HG03469 (cell line): ENCODE data around the gene TRAPPC10.

Experiments used
- ATAC-seq: cut with Tn5 transposase; IDR thresholded peaks from one replicate; pipeline ENCODE4 v1.9.1; 2021; ENCODE audit warnings: mild to moderate bottlenecking, moderate library complexity, moderate number of reproducible peaks; ENCODE audit not compliant: unreplicated experiment

TRAPPC10 gene

GRCh38 chr21:44024887-44025353 is 12.8 kb downstream of the TRAPPC10 start:
- no peak for ATAC-seq

- ATAC-seq: no peak
Observed at GRCh38 chr21:44027607-44028286, 15.6 kb downstream of the TRAPPC10 start.

GRCh38 chr21:44028287-44028659 is 16.2 kb downstream of the TRAPPC10 start:
- ATAC-seq: no peak

GRCh38 chr21:44029460-44030087 is 17.5 kb downstream of the TRAPPC10 start:
- no peak for ATAC-seq

GRCh38 chr21:44035244-44035643 is 23.1 kb downstream of the TRAPPC10 start:
- no peak for ATAC-seq

- ATAC-seq: no peak
Observed at GRCh38 chr21:44038063-44038462, 26.0 kb downstream of the TRAPPC10 start.

GRCh38 chr21:44039828-44040227 is 27.7 kb downstream of the TRAPPC10 start:
- no peak for ATAC-seq

GRCh38 chr21:44043613-44044012 is 31.5 kb downstream of the TRAPPC10 start:
- ATAC-seq: no peak

- no peak for ATAC-seq
Observed at GRCh38 chr21:44046734-44047133, 34.6 kb downstream of the TRAPPC10 start.

- no peak for ATAC-seq
Observed at GRCh38 chr21:44047996-44048560, 36.0 kb downstream of the TRAPPC10 start.

- ATAC-seq: no peak
Observed at GRCh38 chr21:44049182-44049581, 37.1 kb downstream of the TRAPPC10 start.

GRCh38 chr21:44049606-44050005 is 37.5 kb downstream of the TRAPPC10 start:
- no peak for ATAC-seq

GRCh38 chr21:44050276-44050675 is 38.2 kb downstream of the TRAPPC10 start:
- no peak for ATAC-seq

- no peak for ATAC-seq
Observed at GRCh38 chr21:44051462-44051941, 39.4 kb downstream of the TRAPPC10 start.

GRCh38 chr21:44052071-44052829 is 40.1 kb downstream of the TRAPPC10 start:
- no peak for ATAC-seq

- no peak for ATAC-seq
Observed at GRCh38 chr21:44052830-44053226, 40.7 kb downstream of the TRAPPC10 start.

GRCh38 chr21:44053567-44053966 is 41.5 kb downstream of the TRAPPC10 start:
- ATAC-seq: no peak

GRCh38 chr21:44054710-44055109 is 42.6 kb downstream of the TRAPPC10 start:
- no peak for ATAC-seq

GRCh38 chr21:44057055-44057454 is 44.9 kb downstream of the TRAPPC10 start:
- ATAC-seq: no peak

GRCh38 chr21:44057960-44058651 is 46.0 kb downstream of the TRAPPC10 start:
- ATAC-seq: no peak

- no peak for ATAC-seq
Observed at GRCh38 chr21:44058652-44058964, 46.5 kb downstream of the TRAPPC10 start.
